Osteoblast (primary cell): ENCODE data around the gene ANKRD33B. TPM values are rescaled to one million over a fixed set of nuclear protein-coding genes. Genes with fewer than 3 reads are reported as not detected.

Experiments used
- DNase-seq: peaks from one replicate; pipeline ENCODE4 v3.0.0; 2011; ENCODE audit warnings: low spot score, mixed read lengths; ENCODE audit not compliant: insufficient read length; ENCODE audit errors: missing footprints
- H2AFZ ChIP-seq: 2 replicates; pipeline ENCODE4 v1.6.0; 2011; ENCODE audit warnings: mild to moderate bottlenecking, low read length
- H3K27ac ChIP-seq: 2 replicates; pipeline ENCODE4 v1.5.1; 2011; ENCODE audit warnings: mild to moderate bottlenecking, low read depth, low read length, moderate library complexity
- H3K27me3 ChIP-seq: 2 replicates; pipeline ENCODE4 v1.6.0; 2012; ENCODE audit warnings: mild to moderate bottlenecking, control low read depth, inconsistent platforms, low read length, moderate library complexity; ENCODE audit not compliant: insufficient read depth
- H3K36me3 ChIP-seq: 2 replicates; pipeline ENCODE4 v1.5.1; 2011; ENCODE audit warnings: mild to moderate bottlenecking, low read length, control low read depth, moderate library complexity; ENCODE audit not compliant: insufficient read depth
- H3K4me1 ChIP-seq: 2 replicates; pipeline ENCODE4 v1.5.1; 2011; ENCODE audit warnings: mild to moderate bottlenecking, low read length, control low read depth, moderate library complexity; ENCODE audit not compliant: insufficient read depth
- H3K4me2 ChIP-seq: 2 replicates; pipeline ENCODE4 v1.6.0; 2011; ENCODE audit warnings: mild to moderate bottlenecking, low read length; ENCODE audit not compliant: insufficient read depth
- H3K4me3 ChIP-seq: fragments of 200-600 bp; sonication (generic); 3 replicates; pipeline ENCODE4 v1.5.1; 2012; ENCODE audit warnings: mild to moderate bottlenecking, low read length, inconsistent platforms; ENCODE audit not compliant: insufficient read depth
- H3K79me2 ChIP-seq: 2 replicates; pipeline ENCODE4 v1.6.0; 2012; ENCODE audit warnings: mild to moderate bottlenecking, low read length, control low read depth, inconsistent platforms; ENCODE audit not compliant: insufficient read depth
- H3K9me3 ChIP-seq: 2 replicates; pipeline ENCODE4 v1.5.1; 2011; ENCODE audit warnings: low read depth, low read length, control low read depth
- H4K20me1 ChIP-seq: 2 replicates; pipeline ENCODE4 v1.6.0; 2012; ENCODE audit warnings: mild to moderate bottlenecking, low read length, control low read depth; ENCODE audit not compliant: insufficient read depth
- CTCF ChIP-seq: IDR thresholded peaks from 2 replicates; pipeline ENCODE4 v1.5.1; 2011; ENCODE audit warnings: mild to moderate bottlenecking, low read depth, low read length, moderate library complexity; ENCODE audit errors: extremely low read depth
- total RNA-seq: library from RNA; depleted of rRNA; stranded (reverse); fragments of >200 nt; gene quantifications from 2 replicates; pipeline ENCODE4 v1.2.3, GENCODE V29; 2012

Gene ANKRD33B
- total RNA-seq, 1 donor = 5.1 TPM

DNA sequence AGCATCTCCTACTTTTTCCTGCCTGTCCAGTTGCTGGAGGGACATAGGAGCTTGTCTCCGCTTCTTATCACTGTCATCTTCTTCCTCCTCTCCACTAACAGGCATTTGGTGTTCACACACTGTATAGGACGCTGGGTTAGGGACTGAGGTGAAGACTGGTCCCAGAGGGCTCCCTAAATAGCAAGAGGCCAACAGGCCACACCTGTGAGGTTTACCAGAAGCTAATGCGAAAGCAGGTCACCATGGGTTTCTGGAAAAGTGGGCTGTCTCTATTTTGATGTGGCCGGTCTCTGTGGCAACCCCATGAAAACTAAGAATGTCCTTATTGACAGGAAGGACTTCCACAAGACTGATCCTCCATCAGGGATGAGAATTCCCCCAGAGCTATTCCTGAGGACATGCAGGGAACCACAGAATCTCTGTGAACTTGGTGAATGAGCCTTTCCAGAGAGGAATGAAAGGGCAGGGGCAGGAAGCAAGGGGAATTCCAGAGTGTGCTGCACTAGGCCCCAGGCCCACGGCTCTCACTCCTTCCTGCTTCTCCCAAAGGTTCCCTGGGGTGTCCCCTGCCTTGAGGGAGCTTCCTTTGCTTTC lies 135.5 kb downstream of the ANKRD33B start:
- H3K27ac ChIP-seq = no peak overlapping the region
- DNase-seq = no peak
- no peak overlapping the region for H3K4me3 ChIP-seq
- peaks cover 33% of the 10 kb centered on the region for H3K79me2 ChIP-seq
- no peak overlapping the region for H3K4me2 ChIP-seq
- no peaks in the 10 kb centered on the region for H3K27me3 ChIP-seq
- no peak for TF ChIP-seq CTCF
- no peaks in the 10 kb centered on the region for H3K36me3 ChIP-seq
- no peaks in the 10 kb centered on the region for H3K9me3 ChIP-seq
- no peak overlapping the region for H2AFZ ChIP-seq
- H4K20me1 ChIP-seq = peaks cover 40% of the 10 kb centered on the region
- H3K4me1 ChIP-seq = peaks cover 33% of the 10 kb centered on the region

DNA sequence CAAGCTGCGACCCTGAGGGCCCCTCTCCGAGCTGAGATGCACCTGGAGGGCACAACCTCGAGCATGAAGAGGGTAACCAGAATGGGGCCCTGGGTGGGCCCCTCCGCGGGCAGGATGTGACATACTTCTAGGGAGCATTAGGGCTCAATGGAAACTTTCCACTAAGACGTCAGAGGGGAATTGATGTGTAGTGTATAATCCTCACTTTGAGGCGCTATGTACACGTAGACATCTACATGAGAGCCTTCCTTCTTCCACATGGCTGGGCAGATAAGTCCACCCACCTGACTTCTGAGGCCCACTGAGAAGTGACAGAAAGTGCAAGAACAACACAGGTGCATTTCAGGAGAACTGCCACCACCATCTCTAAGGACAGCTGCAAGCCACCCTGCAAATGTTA lies 136.1 kb downstream of the ANKRD33B start:
- H3K4me1 ChIP-seq = peaks cover 39% of the 10 kb centered on the region

DNA sequence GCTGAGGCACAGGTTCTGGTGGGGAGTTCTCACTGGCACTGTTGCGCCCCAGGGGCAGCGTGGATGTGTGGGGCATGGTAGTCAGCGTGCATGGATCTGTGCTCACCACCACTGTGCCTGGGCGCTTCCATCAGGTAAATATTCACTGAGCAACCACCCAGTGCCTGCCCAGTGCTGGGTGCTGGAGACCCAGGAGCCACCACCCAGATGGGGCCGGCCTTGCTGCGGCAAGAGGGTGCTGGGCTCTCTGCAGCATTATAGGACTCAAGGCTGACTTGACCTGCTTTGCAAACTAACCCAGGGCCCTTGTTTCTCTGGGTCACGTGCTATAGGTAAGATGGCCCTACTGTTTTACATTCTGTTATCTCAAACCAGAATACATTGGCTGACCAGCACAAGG lies 136.6 kb downstream of the ANKRD33B start:
- Histone ChIP-seq H3K27ac (no peak overlapping the region), H4K20me1 (peaks cover 41% of the 10 kb centered on the region), H3K4me2 (no peak overlapping the region), H3K27me3 (no peaks in the 10 kb centered on the region), H2AFZ (no peak overlapping the region), H3K9me3 (no peaks in the 10 kb centered on the region), H3K36me3 (no peaks in the 10 kb centered on the region), H3K4me1 (peaks cover 38% of the 10 kb centered on the region), H3K4me3 (no peak overlapping the region), H3K79me2 (peaks cover 36% of the 10 kb centered on the region)
- no peak for DNase-seq
- no peak for TF ChIP-seq CTCF

More for the DNA sequence above, 136.1 kb downstream of the ANKRD33B start:
- Histone ChIP-seq H3K36me3 (no peaks in the 10 kb centered on the region), H3K4me3 (no peak overlapping the region), H3K9me3 (no peaks in the 10 kb centered on the region), H3K27me3 (no peaks in the 10 kb centered on the region), H3K79me2 (peaks cover 31% of the 10 kb centered on the region), H2AFZ (no peak overlapping the region), H3K4me2 (no peak overlapping the region), H3K27ac (no peak overlapping the region), H4K20me1 (peaks cover 42% of the 10 kb centered on the region)
- no peak for TF ChIP-seq CTCF
- DNase-seq = no peak

- H3K4me1 ChIP-seq = peaks cover 30% of the 10 kb centered on the region
- peak; percentile 41 for TF ChIP-seq CTCF
- no peak overlapping the region for H2AFZ ChIP-seq
- peak; percentile 90 for DNase-seq
- peak overlapping the region; percentile 7 for H3K4me3 ChIP-seq
- H3K9me3 ChIP-seq = no peaks in the 10 kb centered on the region
- H3K4me2 ChIP-seq = peak overlapping the region; percentile 66
- no peaks in the 10 kb centered on the region for H3K36me3 ChIP-seq
- H4K20me1 ChIP-seq = peaks cover 46% of the 10 kb centered on the region
- H3K27ac ChIP-seq = peak overlapping the region; percentile 85
- H3K27me3 ChIP-seq = no peaks in the 10 kb centered on the region
- H3K79me2 ChIP-seq = peaks cover 38% of the 10 kb centered on the region
Observed at GRCh38 chr5:10701567-10702039, 137.7 kb downstream of the ANKRD33B start.
